Hematopoietic multipotent progenitor cell treated with erythropoietin and hydrocortisone succinate and interleukin-3 and kit ligand, for 6 days (in vitro differentiated cells): ENCODE results near the gene SUSD3.
A peak's percentile ranks its signal among the peaks of the same experiment; 100 is the strongest.

Source experiments
- DNase-seq: peaks from one replicate; pipeline ENCODE4 v3.0.0-alpha.2; 2015

The SUSD3 gene

GRCh38 chr9:93030642-93031628, 27.6 kb upstream of the SUSD3 start:
- DNase-seq, result no peak

- DNase-seq, result no peak
Measured at GRCh38 chr9:93031629-93032430, 26.7 kb upstream of the SUSD3 start.

- no peak for DNase-seq
Measured at GRCh38 chr9:93032545-93032944, 26.0 kb upstream of the SUSD3 start.

GRCh38 chr9:93033531-93033930, 25.0 kb upstream of the SUSD3 start:
- no peak for DNase-seq

- no peak for DNase-seq
Measured at GRCh38 chr9:93035106-93035660, 23.3 kb upstream of the SUSD3 start.

- DNase-seq, result no peak
Measured at GRCh38 chr9:93035821-93036351, 22.6 kb upstream of the SUSD3 start.

GRCh38 chr9:93036887-93037475, 21.5 kb upstream of the SUSD3 start:
- DNase-seq, result no peak

- DNase-seq, result peak; percentile 41
Measured at GRCh38 chr9:93037476-93037971, 21.0 kb upstream of the SUSD3 start.

GRCh38 chr9:93038918-93039317, 19.6 kb upstream of the SUSD3 start:
- no peak for DNase-seq

- DNase-seq, result no peak
Measured at GRCh38 chr9:93039456-93039855, 19.0 kb upstream of the SUSD3 start.

- DNase-seq, result no peak
Measured at GRCh38 chr9:93039976-93040375, 18.5 kb upstream of the SUSD3 start.

- no peak for DNase-seq
Measured at GRCh38 chr9:93040409-93040808, 18.1 kb upstream of the SUSD3 start.

GRCh38 chr9:93041108-93041802, 17.2 kb upstream of the SUSD3 start:
- DNase-seq, result no peak

GRCh38 chr9:93043122-93043521, 15.4 kb upstream of the SUSD3 start:
- DNase-seq, result peak; percentile 52

GRCh38 chr9:93045521-93045920, 13.0 kb upstream of the SUSD3 start:
- DNase-seq, result no peak

- DNase-seq, result no peak
Measured at GRCh38 chr9:93048566-93049448, 9.7 kb upstream of the SUSD3 start.

GRCh38 chr9:93049491-93049890, 9.0 kb upstream of the SUSD3 start:
- no peak for DNase-seq

GRCh38 chr9:93050231-93050630, 8.3 kb upstream of the SUSD3 start:
- no peak for DNase-seq

- DNase-seq, result no peak
Measured at GRCh38 chr9:93051680-93052089, 6.8 kb upstream of the SUSD3 start.

GRCh38 chr9:93052791-93053540, 5.5 kb upstream of the SUSD3 start:
- no peak for DNase-seq
